HG03064 (cell line): ENCODE results near the gene RTN4RL1.

Experiments used
- ATAC-seq: cut with Tn5 transposase; IDR thresholded peaks from one replicate; pipeline ENCODE4 v1.9.1; 2021; ENCODE audit warnings: low read depth; ENCODE audit not compliant: unreplicated experiment

Gene RTN4RL1

GRCh38 chr17:1934901-1935300, 90.2 kb downstream of the RTN4RL1 start:
- ATAC-seq, result no peak

GRCh38 chr17:1933875-1934715, 91.0 kb downstream of the RTN4RL1 start:
- no peak for ATAC-seq

GRCh38 chr17:1931844-1932579, 93.1 kb downstream of the RTN4RL1 start:
- no peak for ATAC-seq

- ATAC-seq, result no peak
These were observed 94.8 kb downstream of the RTN4RL1 start for GRCh38 chr17:1930337-1930645.

- ATAC-seq, result no peak
These were observed 96.2 kb downstream of the RTN4RL1 start for GRCh38 chr17:1928976-1929375.

GRCh38 chr17:1920948-1921351, 104.2 kb downstream of the RTN4RL1 start:
- no peak for ATAC-seq

GRCh38 chr17:1919201-1919600, 105.9 kb downstream of the RTN4RL1 start:
- ATAC-seq, result no peak

GRCh38 chr17:1918346-1919162, 106.6 kb downstream of the RTN4RL1 start:
- no peak for ATAC-seq

GRCh38 chr17:1916963-1917715, 108.0 kb downstream of the RTN4RL1 start:
- ATAC-seq, result no peak

- ATAC-seq, result no peak
These were observed 108.8 kb downstream of the RTN4RL1 start for GRCh38 chr17:1916316-1916715.

- ATAC-seq, result no peak
These were observed 109.2 kb downstream of the RTN4RL1 start for GRCh38 chr17:1915889-1916288.

GRCh38 chr17:1914661-1915083, 110.5 kb downstream of the RTN4RL1 start:
- no peak for ATAC-seq

- no peak for ATAC-seq
These were observed 111.4 kb downstream of the RTN4RL1 start for GRCh38 chr17:1913702-1914101.

- ATAC-seq, result no peak
These were observed 113.0 kb downstream of the RTN4RL1 start for GRCh38 chr17:1912146-1912545.

GRCh38 chr17:1909985-1910384, 115.1 kb downstream of the RTN4RL1 start:
- no peak for ATAC-seq

GRCh38 chr17:1908699-1909309, 116.3 kb downstream of the RTN4RL1 start:
- no peak for ATAC-seq

GRCh38 chr17:1907909-1908698, 117.0 kb downstream of the RTN4RL1 start:
- ATAC-seq, result no peak

- no peak for ATAC-seq
These were observed 117.9 kb downstream of the RTN4RL1 start for GRCh38 chr17:1907216-1907631.

- no peak for ATAC-seq
These were observed 118.5 kb downstream of the RTN4RL1 start for GRCh38 chr17:1906662-1907101.
